GM12891 (cell line): ENCODE results near the gene TMCO4.

Source experiments
- PAX5 ChIP-seq: IDR thresholded peaks from 2 replicates; pipeline ENCODE4 v1.6.1; 2011; ENCODE audit warnings: low read length, moderate library complexity, mild to moderate bottlenecking; ENCODE audit not compliant: insufficient read depth, severe bottlenecking
- POLR2A ChIP-seq: IDR thresholded peaks from 2 replicates; pipeline ENCODE4 v1.6.1; 2011; ENCODE audit warnings: low read depth, low read length, control low read depth
- POLR2AphosphoS5 ChIP-seq: IDR thresholded peaks from 2 replicates; pipeline ENCODE4 v1.6.1; 2011; ENCODE audit warnings: low read depth, low read length, control low read depth
- POU2F2 ChIP-seq: IDR thresholded peaks from 2 replicates; pipeline ENCODE4 v1.6.1; 2011; ENCODE audit warnings: low read depth, mild to moderate bottlenecking, control low read depth, low read length, moderate library complexity
- SPI1 ChIP-seq: IDR thresholded peaks from 2 replicates; pipeline ENCODE4 v1.6.1; 2011; ENCODE audit warnings: low read depth, low read length, control low read depth
- TAF1 ChIP-seq: IDR thresholded peaks from 2 replicates; pipeline ENCODE4 v1.6.1; 2011; ENCODE audit warnings: low read depth, low read length, control low read depth

DNA sequence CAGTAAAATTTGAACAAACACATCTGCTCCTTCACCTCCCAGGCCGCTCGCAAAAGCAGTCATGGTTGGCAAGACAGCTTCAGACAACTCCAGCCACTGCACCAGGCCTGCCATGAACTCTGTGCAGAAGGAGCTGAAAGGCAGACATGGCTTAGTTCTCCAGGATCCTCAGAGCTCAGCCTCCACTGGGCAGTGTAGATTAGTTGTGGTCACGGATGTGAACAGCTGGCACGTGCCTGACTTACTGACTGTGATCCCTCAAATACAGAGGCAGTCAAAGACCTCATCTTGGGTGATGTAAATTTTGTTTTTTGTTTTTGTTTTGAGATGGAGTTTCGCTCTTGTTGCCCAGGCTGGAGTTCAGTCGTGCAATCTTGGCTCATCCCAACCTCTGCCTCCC is 28.4 kb downstream of the TMCO4 start:
- no peak for TF ChIP-seq POLR2A
- TF ChIP-seq POLR2AphosphoS5 = no peak
- no peak for TF ChIP-seq TAF1
- no peak for TF ChIP-seq SPI1
- TF ChIP-seq POU2F2 = no peak
- no peak for TF ChIP-seq PAX5
